CD14-positive monocyte (primary cell): ENCODE data around the gene PSMG3. TPM values are rescaled to one million over a fixed set of nuclear protein-coding genes. Genes with fewer than 3 reads are reported as not detected.

Experiments
- DNase-seq, 3 donors: peaks; one replicate each; pipeline ENCODE4 v3.0.0-alpha.2; 2011 to 2022
- H2AFZ ChIP-seq: 2 replicates; pipeline ENCODE4 v1.6.0; 2012; ENCODE audit warnings: mild to moderate bottlenecking, low read depth, low read length, inconsistent platforms; ENCODE audit not compliant: insufficient read depth, poor library complexity, severe bottlenecking
- H3K27ac ChIP-seq, 2 donors: 1 replicate in 1 of 2; 2 replicates in 1 of 2; pipeline ENCODE4 v1.5.1; 2012 to 2013; ENCODE audit warnings: low read length in 2 of 2, control low read depth in 1 of 2, inconsistent platforms in 1 of 2, low read depth in 1 of 2, mild to moderate bottlenecking in 1 of 2
- H3K27me3 ChIP-seq, 2 donors: one replicate each; pipeline versions ENCODE4 v1.6.0 to v1.6.1; 2011 to 2013; ENCODE audit warnings: low read length in 2 of 2; ENCODE audit not compliant: control insufficient read depth in 2 of 2, insufficient read depth in 2 of 2
- H3K36me3 ChIP-seq, 2 donors: replicated peaks in 1 of 2; 1 replicate in 1 of 2; 2 replicates in 1 of 2; pipeline versions ENCODE4 v1.5.1 to v1.6.1; 2012 to 2013; ENCODE audit warnings: low read length in 2 of 2, control low read depth in 1 of 2, inconsistent platforms in 1 of 2, mild to moderate bottlenecking in 1 of 2; ENCODE audit not compliant: insufficient read depth in 2 of 2, control insufficient read depth in 1 of 2
- H3K4me1 ChIP-seq, 2 donors: 1 replicate in 1 of 2; 2 replicates in 1 of 2; pipeline versions ENCODE4 v1.5.1 to v1.6.1; 2012 to 2013; ENCODE audit warnings: low read length in 2 of 2, control low read depth in 1 of 2, inconsistent platforms in 1 of 2, mild to moderate bottlenecking in 1 of 2, moderate library complexity in 1 of 2; ENCODE audit not compliant: insufficient read depth in 2 of 2, control insufficient read depth in 1 of 2
- H3K4me2 ChIP-seq: replicated peaks from 2 replicates; pipeline ENCODE3; 2012; ENCODE audit warnings: low read length, moderate library complexity, mild to moderate bottlenecking; ENCODE audit not compliant: poor library complexity, severe bottlenecking; ENCODE audit errors: extremely low read depth
- H3K4me3 ChIP-seq, 3 experiments: fragments of 200-600 bp in 1 of 3; sonication (generic) in 1 of 3; replicated peaks in 1 of 3; 1 replicate in 2 of 3; 2 replicates in 1 of 3; pipeline ENCODE4 v1.5.1; 2011 to 2013; ENCODE audit warnings: low read length in 3 of 3, mild to moderate bottlenecking in 3 of 3, control low read depth in 2 of 3, low read depth in 2 of 3, inconsistent platforms in 1 of 3, moderate library complexity in 1 of 3
- H3K79me2 ChIP-seq: 2 replicates; pipeline ENCODE4 v1.6.0; 2012; ENCODE audit warnings: mild to moderate bottlenecking, control low read depth, inconsistent platforms, low read length, moderate library complexity; ENCODE audit not compliant: insufficient read depth
- H3K9ac ChIP-seq: 2 replicates; pipeline ENCODE4 v1.6.0; 2017; ENCODE audit warnings: low read length, mild to moderate bottlenecking; ENCODE audit not compliant: insufficient read depth, poor library complexity, severe bottlenecking
- H3K9me3 ChIP-seq, 2 donors: replicated peaks in 1 of 2; 1 replicate in 1 of 2; 2 replicates in 1 of 2; pipeline versions ENCODE4 v1.5.1 to v1.6.1; 2012 to 2013; ENCODE audit warnings: low read length in 2 of 2, control low read depth in 1 of 2; ENCODE audit not compliant: control insufficient read depth in 1 of 2, insufficient read depth in 1 of 2
- H4K20me1 ChIP-seq: 2 replicates; pipeline ENCODE4 v1.6.0; 2012; ENCODE audit warnings: mild to moderate bottlenecking, low read length, control low read depth, moderate library complexity; ENCODE audit not compliant: insufficient read depth
- H3K27ac Mint-ChIP-seq, 7 donors: one replicate each; pipeline ENCODE4 v1.8.0; 2020; ENCODE audit warnings: mild to moderate bottlenecking in 7 of 7, mixed read lengths in 7 of 7, moderate library complexity in 6 of 7, inconsistent platforms in 2 of 7
- H3K27me3 Mint-ChIP-seq, 3 donors: one replicate each; pipeline ENCODE4 v1.8.0; 2021 to 2022; ENCODE audit warnings: low read depth in 3 of 3, mild to moderate bottlenecking in 3 of 3, mixed read lengths in 3 of 3, moderate library complexity in 3 of 3, inconsistent platforms in 1 of 3
- H3K36me3 Mint-ChIP-seq, 2 donors: one replicate each; pipeline ENCODE4 v1.8.0; 2020; ENCODE audit warnings: mixed read lengths in 2 of 2, inconsistent platforms in 1 of 2, mild to moderate bottlenecking in 1 of 2
- H3K4me1 Mint-ChIP-seq: one replicate; pipeline ENCODE4 v1.8.0; 2020; ENCODE audit warnings: mild to moderate bottlenecking, mixed read lengths
- H3K4me3 Mint-ChIP-seq, 2 donors: one replicate each; pipeline ENCODE4 v1.8.0; 2020; ENCODE audit warnings: mild to moderate bottlenecking in 2 of 2, mixed read lengths in 2 of 2, moderate library complexity in 1 of 2
- H3K9me3 Mint-ChIP-seq, 7 donors: one replicate each; pipeline ENCODE4 v1.8.0; 2020 to 2022; ENCODE audit warnings: mixed read lengths in 7 of 7, mild to moderate bottlenecking in 6 of 7, moderate library complexity in 6 of 7, inconsistent platforms in 2 of 7
- WGBS: methylation state at CpG from one replicate; pipeline ENCODE4 v1.1.5; 2013; ENCODE audit warnings: missing lambda C conversion rate; ENCODE audit not compliant: insufficient coverage; 5-methylcytosine and 5-hydroxymethylcytosine counted together
- intact Hi-C, 2 donors: fragments of 100-400 bp; cut with micrococcal nuclease; formaldehyde crosslinking; loops; one replicate each; pipeline versions ENCODE4 v1.15.0 to v1.15.1; 2023
- polyA plus RNA-seq, 3 donors: library from polyadenylated mRNA; depleted of rRNA in 1 of 3; unstranded in 2 of 3; stranded (reverse) in 1 of 3; fragments of 300-500 nt in 2 of 3; fragments of >200 nt in 1 of 3; fragmentation: Illumina TruSeq in 2 of 3; gene quantifications; 1 replicate in 2 of 3; 2 replicates in 1 of 3; pipeline ENCODE4 v1.2.3, GENCODE V29; 2012 to 2021
- TF ChIP-seq, protein P1 (sequence below): fragments of 200-600 bp; IDR thresholded peaks from one replicate; pipeline ENCODE4 v1.8.0; 2022; ENCODE audit warnings: antibody characterized with exemption, mild to moderate bottlenecking

PSMG3 gene
- polyA plus RNA-seq, 3 donors: 32.6 to 38.8 (median 34.5) TPM

DNA sequence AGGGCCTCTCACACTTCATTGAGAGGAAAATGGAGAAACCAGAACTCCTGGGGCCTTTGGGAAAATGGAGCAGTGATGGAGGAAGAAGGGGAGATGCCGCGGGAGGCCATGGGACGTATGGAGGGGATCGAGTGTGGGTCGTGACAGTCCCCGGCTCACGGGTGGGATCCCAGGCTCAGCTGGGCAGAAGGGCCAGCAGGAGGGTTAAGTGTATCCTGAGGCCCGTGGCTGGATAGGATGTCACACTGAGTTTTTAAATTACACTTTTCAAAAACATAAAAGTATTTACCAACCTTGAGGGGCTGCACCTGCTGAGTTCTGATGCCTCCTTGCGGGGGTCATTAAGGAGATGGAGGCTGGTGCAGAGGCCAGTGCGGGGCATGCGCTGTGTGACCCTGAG lies 28.0 kb upstream of the PSMG3 start:
- Histone ChIP-seq H3K36me3 (no peaks in the 10 kb centered on the region), H3K4me2 (no peak overlapping the region), H3K9ac (no peak overlapping the region), H3K9me3 (peaks cover 0 to 17% of the 10 kb centered on the region in 2 donors), H3K4me1 (no peaks in the 10 kb centered on the region), H3K79me2 (no peaks in the 10 kb centered on the region), H3K27me3 (peaks cover 0 to 2% of the 10 kb centered on the region in 2 donors), H4K20me1 (no peaks in the 10 kb centered on the region), H3K27ac (no peak overlapping the region), H3K4me3 (no peak overlapping the region), H2AFZ (no peak overlapping the region)
- no peak overlapping the region for H3K4me3 Mint-ChIP-seq
- TF ChIP-seq, protein P1, sequence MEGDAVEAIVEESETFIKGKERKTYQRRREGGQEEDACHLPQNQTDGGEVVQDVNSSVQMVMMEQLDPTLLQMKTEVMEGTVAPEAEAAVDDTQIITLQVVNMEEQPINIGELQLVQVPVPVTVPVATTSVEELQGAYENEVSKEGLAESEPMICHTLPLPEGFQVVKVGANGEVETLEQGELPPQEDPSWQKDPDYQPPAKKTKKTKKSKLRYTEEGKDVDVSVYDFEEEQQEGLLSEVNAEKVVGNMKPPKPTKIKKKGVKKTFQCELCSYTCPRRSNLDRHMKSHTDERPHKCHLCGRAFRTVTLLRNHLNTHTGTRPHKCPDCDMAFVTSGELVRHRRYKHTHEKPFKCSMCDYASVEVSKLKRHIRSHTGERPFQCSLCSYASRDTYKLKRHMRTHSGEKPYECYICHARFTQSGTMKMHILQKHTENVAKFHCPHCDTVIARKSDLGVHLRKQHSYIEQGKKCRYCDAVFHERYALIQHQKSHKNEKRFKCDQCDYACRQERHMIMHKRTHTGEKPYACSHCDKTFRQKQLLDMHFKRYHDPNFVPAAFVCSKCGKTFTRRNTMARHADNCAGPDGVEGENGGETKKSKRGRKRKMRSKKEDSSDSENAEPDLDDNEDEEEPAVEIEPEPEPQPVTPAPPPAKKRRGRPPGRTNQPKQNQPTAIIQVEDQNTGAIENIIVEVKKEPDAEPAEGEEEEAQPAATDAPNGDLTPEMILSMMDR: no peak
- H3K27me3 Mint-ChIP-seq: peaks cover 9 to 11% (median 11%) of the 10 kb centered on the region in 3 donors
- no peaks in the 10 kb centered on the region for H3K4me1 Mint-ChIP-seq
- peaks cover 4 to 14% (median 10%) of the 10 kb centered on the region in 7 donors for H3K9me3 Mint-ChIP-seq
- no peak overlapping the region for H3K27ac Mint-ChIP-seq
- intact Hi-C loops: no loop called here
- 100% methylated on average over 6 of the region's 11 CpGs for WGBS
- DNase-seq: no peak
- H3K36me3 Mint-ChIP-seq: no peaks in the 10 kb centered on the region

DNA sequence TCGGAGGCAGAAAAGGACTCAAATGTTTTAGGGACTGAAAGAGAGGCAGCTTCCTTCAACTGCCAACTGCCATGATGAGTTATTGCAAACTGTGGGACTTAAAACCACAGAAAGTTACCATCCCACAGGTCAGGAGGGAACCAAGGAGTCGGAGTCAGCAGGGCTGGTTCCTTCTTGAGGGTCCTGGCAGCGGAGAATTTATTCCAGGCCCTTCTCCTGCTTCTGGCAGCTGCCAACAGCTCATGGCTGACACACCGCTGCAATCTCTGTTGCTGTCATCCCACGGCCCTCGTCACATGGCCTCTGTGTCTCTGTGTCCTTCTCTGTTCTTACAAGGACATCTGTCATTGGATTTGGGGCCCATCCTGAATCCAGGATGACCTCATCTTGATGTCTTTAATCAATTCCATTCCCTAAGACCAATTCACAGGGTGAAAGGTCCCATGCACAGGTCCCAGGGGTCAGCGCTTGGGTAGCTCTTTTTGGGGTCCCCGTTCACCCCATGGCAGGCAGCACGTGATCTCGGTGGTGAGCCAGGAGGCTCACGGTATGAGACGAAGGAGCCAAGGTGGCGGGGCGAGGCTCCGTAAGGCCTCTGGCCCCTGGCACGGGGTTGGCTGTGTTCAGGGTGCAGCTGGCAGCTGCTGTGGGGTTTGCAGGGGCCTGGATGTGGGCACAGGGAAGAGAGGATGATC lies 27.4 kb upstream of the PSMG3 start:
- H3K9me3 Mint-ChIP-seq: peaks cover 4 to 14% (median 10%) of the 10 kb centered on the region in 7 donors

More for the DNA sequence above, 27.4 kb upstream of the PSMG3 start:
- Histone ChIP-seq H3K9ac (no peak overlapping the region), H3K4me2 (no peak overlapping the region), H3K27me3 (peaks cover 0 to 6% of the 10 kb centered on the region in 2 donors), H3K79me2 (no peaks in the 10 kb centered on the region), H2AFZ (no peak overlapping the region), H3K4me1 (no peaks in the 10 kb centered on the region), H3K27ac (no peak overlapping the region), H3K9me3 (peaks cover 0 to 17% of the 10 kb centered on the region in 2 donors), H3K36me3 (no peaks in the 10 kb centered on the region), H3K4me3 (no peak overlapping the region), H4K20me1 (no peaks in the 10 kb centered on the region)
- intact Hi-C loops: no loop called here
- Mint-ChIP-seq H3K4me1 (no peaks in the 10 kb centered on the region), H3K27me3 (peaks cover 13 to 17% (median 16%) of the 10 kb centered on the region in 3 donors), H3K27ac (no peak overlapping the region), H3K4me3 (no peak overlapping the region), H3K36me3 (no peaks in the 10 kb centered on the region)
- no peak for DNase-seq
- 75% methylated on average over 16 of the region's 16 CpGs for WGBS
- TF ChIP-seq, protein P1: no peak
